EH (cell line): ENCODE data around the gene WDR87.
"Not testable (repeated sequence)": the region's sequence is repeated elsewhere in the genome, so short reads cannot be mapped to it uniquely, and the experiment has no call there.

Source experiments
- DNase-seq: peaks from one replicate; pipeline ENCODE4 v3.0.0-alpha.2; 2015; ENCODE audit warnings: low read depth

WDR87 gene

GRCh38 chr19:37877147-37877546, 29.2 kb downstream of the WDR87 start:
- DNase-seq, result no peak

- DNase-seq, result no peak
Observed at GRCh38 chr19:37876032-37876431, 30.4 kb downstream of the WDR87 start.

- no peak for DNase-seq
Observed at GRCh38 chr19:37874784-37875183, 31.6 kb downstream of the WDR87 start.

GRCh38 chr19:37872383-37872782, 34.0 kb downstream of the WDR87 start:
- DNase-seq, result no peak

- DNase-seq, result no peak
Observed at GRCh38 chr19:37869766-37870340, 36.5 kb downstream of the WDR87 start.

- DNase-seq, result peak; percentile 32
Observed at GRCh38 chr19:37867831-37868230, 38.6 kb downstream of the WDR87 start.

GRCh38 chr19:37865930-37866329, 40.5 kb downstream of the WDR87 start:
- DNase-seq, result not testable (repeated sequence)

- no peak for DNase-seq
Observed at GRCh38 chr19:37864501-37864900, 41.9 kb downstream of the WDR87 start.

GRCh38 chr19:37855098-37855497, 51.3 kb downstream of the WDR87 start:
- DNase-seq, result no peak

- DNase-seq, result peak; percentile 23
Observed at GRCh38 chr19:37845932-37846331, 60.5 kb downstream of the WDR87 start.
